Measurements from ENCODE around the gene DNAH14.
"Not testable (repeated sequence)": the region's sequence is repeated elsewhere in the genome, so short reads cannot be mapped to it uniquely, and the experiment has no call there.

DNAH14 gene

GRCh38 chr1:224929335-224930237 lies at the start of gene DNAH14:
DNAH14 (plus strand) TSS chr1:224929675; CDS start chr1:224952703, 23,028 bp downstream.
- no peak for DNase-seq (ENCODE audit: low read depth in 2 of 2)

- no peak for DNase-seq (ENCODE audit: low read depth in 2 of 2)
Observed at GRCh38 chr1:224880593-224881307, 48.7 kb upstream of the DNAH14 start.

- not testable (repeated sequence) for DNase-seq (ENCODE audit: low read depth in 2 of 2)
Observed at GRCh38 chr1:224881308-224881692, 48.2 kb upstream of the DNAH14 start.

DNA sequence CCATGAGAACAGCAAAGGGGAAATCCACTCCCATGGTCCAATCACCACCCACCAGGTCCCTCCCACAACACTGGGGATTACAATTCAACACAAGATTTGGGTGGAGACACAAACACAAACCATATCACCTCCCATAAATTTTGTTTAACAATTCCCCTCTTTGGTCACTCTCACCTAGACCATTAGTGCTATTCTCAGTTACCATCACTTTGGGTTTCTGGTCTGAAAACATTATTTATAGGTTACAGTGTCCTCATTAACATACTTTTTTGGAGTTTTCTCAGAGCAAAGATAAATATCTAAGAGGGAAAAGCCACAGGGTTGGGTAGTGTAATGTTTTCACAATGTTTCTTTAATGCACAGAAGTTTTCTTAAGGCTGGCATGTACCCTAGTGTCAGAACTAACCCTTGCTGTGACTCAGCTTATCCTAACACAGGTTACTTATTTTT lies 47.7 kb upstream of the DNAH14 start:
- no peak for DNase-seq (ENCODE audit: low read depth in 2 of 2)

- no peak for DNase-seq (ENCODE audit: low read depth in 2 of 2)
Observed at GRCh38 chr1:224882264-224882663, 47.2 kb upstream of the DNAH14 start.

DNA sequence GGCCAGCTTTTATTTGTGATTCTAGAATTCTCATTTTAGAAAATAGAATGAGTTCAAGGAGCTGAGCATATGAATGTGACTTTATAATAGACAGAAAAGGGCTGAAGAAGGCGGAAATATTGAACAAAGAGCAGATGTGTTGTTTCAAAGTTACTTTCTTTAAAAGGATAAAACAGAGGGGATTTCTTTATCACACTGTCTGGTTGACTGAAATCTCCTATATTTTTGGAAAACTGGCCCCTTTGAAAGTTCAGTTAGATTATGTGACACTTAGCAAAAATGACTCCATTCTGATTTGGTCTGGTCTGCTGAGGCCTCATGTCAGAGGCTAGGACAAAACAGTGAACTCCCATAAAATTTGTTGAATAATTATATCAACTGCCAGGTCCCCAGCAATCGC lies 46.4 kb upstream of the DNAH14 start:
- no peak for DNase-seq (ENCODE audit: low read depth in 2 of 2)

- no peak for DNase-seq (ENCODE audit: low read depth in 2 of 2)
Observed at GRCh38 chr1:224884361-224884801, 45.1 kb upstream of the DNAH14 start.

- not testable (repeated sequence) for DNase-seq (ENCODE audit: low read depth in 2 of 2)
Observed at GRCh38 chr1:224885376-224885775, 44.1 kb upstream of the DNAH14 start.

- no peak for DNase-seq (ENCODE audit: low read depth in 2 of 2)
Observed at GRCh38 chr1:224894915-224895314, 34.6 kb upstream of the DNAH14 start.

DNA sequence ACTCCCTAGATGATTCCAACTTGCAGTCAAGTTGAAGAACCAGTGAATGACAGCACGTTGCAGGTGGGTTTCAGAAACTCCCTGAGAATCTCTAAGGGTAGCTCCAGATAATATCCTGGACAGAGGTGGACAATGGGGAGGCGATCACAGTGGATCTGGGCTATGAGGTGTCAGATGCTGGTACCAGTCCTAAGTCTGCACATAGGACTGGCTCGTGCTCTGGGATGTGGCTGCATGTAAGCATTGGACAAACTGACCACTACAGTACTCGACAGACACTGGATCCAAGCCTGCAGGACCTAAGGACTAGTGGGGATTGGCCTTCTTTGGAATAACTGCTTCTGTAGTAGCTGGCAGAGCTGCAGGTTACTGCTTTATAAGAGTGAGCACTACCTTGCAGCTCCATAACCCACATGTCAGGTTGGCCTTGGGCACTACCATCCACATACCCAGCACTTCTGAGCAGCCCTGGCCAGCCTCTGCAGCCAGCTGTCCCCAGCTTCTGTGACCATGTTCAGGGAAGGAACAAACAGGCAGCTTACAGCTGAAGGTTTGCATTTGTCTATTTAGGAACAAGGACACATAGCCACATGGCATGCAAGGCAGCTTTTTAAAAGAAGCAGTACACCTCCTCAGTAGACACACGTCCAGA lies 33.2 kb upstream of the DNAH14 start:
- no peak for DNase-seq (ENCODE audit: low read depth in 2 of 2)

DNA sequence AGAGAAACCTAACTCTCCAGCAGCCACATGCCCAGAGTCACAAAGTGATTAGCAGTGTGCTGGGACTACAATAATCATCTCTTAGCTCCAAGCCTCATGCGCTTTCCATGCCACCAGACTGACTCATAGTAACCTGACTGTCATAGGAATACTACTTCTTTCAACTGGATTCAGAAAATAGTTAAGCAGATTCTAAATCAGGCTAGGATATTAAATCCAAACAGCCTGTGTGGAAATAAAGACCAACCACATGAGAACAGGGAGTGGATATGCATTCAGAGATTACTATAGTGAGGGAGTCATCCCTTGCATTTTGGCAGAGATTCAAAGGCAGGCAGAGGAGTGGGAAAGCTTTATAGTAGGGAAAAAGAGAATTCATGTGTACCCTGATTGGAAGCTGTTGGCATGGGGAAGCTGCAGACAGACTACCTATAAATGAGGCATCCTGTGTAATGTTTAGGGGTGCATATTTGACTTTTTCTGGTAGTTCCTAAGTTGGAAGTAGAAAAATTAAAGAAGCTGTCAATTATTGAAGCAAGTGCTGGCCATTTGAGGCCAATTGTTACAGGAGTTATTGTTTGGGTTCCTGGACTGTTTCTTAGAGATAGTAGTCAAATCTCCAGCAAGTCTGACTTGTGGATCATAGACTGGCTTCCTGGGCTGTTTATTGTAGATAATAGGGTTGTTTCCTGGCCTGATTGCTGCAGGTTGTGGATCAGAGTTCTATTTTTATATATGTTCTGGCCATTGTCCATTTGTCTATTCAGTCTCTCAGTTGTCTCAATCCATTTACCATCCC lies 31.7 kb upstream of the DNAH14 start:
- DNase-seq (ENCODE audit: low read depth in 2 of 2): no peak

- DNase-seq (ENCODE audit: low read depth in 2 of 2): no peak
Observed at GRCh38 chr1:224898937-224899336, 30.5 kb upstream of the DNAH14 start.

DNA sequence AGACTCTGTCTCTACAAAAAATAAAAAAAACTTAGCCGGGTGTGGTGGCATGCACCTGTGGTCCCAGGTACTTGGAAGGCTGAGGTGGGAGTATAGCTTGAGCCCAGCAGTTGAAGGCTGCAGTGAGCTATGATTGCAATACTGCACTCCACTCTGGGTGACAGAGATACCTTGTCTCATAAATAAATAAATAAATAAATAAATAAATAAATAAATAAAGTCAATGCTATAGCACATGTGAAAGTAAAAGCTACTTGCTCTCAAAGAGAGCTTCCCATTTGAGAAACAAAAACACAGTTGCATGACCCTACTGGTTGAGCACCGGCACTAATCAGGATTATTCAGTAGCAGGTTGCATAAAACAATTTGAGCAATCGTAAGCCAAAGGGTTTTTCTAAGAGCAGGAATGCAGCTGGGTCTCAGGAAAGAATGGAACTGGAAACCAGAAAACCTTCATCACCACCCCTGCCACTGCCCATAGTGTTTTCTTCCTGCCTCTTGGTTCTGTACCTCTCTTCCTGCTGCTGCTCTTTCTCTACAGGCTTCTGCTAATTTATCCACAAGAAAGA lies 29.3 kb upstream of the DNAH14 start:
- no peak for DNase-seq (ENCODE audit: low read depth in 2 of 2)

DNA sequence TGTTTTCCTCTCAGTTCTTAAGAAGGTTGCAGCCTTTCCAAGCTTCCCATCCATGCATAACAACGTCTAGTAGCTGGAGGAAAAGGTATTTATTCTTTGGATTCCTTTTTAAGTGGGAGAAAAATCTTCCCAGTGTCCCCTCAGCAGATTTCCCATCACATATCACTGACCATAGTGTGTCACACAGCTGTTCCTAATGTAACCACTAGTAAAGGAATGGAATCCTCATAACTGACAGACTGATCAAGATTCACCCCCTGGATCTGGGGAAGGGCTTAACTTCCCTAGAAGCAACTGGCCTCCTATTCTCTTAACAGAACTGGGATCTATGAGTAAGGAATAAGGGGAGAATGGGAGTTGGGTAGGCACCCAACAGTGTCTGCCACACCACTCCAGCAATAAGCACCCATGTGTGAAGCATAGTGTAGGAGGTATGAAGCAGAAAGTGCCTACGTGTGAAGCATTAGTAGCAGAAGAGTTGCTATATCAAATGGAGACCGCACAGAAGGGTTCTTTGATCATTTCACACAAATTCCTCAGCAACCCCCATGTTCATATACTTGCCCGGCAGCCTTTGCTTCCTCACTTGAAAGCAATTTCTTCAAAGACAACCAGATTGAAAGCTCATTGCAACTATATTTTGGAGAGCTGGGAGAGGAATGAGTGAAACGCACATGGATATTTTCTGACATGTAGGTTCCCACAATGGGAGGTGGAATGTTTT lies 28.2 kb upstream of the DNAH14 start:
- DNase-seq (ENCODE audit: low read depth in 2 of 2): no peak

DNA sequence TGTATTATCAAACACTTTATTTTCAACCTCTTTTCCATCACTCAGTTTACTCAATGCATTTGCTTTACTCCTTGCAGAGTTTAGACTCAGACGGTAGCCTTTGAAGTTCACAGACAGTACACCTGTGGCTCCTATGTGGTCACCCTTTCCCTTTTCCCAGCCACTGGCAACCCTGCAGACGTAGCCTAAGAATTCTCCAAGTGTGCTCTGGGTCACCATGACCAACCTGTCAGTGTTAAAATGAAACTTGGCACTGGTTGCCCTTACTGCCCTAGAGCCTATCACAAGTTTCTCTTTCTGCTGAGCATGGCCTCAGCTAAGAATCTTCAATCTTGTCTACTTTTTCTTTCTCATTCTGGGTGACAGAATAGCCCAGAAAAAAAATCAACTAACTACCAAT lies 25.5 kb upstream of the DNAH14 start:
- no peak for DNase-seq (ENCODE audit: low read depth in 2 of 2)

GRCh38 chr1:224906340-224906739 lies 23.1 kb upstream of the DNAH14 start:
- DNase-seq (ENCODE audit: low read depth in 2 of 2): no peak

GRCh38 chr1:224911217-224911616 lies 18.3 kb upstream of the DNAH14 start:
- DNase-seq (ENCODE audit: low read depth in 2 of 2): no peak

DNA sequence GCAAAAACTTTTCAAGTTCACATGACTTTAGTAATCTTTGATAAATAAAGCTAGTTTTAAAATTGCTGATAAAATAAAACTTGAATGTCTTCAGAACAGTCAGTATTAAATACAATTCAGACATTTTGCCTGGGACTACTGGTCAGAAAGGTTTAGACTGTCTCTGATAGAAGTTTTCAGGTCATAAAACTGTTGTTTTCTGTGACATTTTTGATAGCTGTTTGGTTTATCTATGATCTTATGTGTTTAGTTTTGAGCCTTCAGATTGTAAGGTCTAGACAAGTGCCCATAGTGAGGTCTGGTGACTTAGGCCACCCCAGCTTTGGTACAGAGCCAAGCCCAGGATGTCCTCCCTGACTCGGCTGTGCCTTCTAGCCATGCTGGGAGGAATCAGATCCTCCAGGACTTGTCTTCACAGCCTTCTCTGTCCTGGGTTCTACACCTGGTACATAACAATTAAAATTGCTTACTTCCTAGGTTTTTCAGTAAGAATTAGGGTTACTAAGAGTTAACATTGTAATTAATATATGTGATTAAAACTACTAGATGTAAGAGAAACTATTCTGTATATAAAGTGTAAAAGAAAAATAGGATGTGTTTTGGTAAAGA lies 15.1 kb upstream of the DNAH14 start:
- DNase-seq (ENCODE audit: low read depth in 2 of 2): no peak

DNA sequence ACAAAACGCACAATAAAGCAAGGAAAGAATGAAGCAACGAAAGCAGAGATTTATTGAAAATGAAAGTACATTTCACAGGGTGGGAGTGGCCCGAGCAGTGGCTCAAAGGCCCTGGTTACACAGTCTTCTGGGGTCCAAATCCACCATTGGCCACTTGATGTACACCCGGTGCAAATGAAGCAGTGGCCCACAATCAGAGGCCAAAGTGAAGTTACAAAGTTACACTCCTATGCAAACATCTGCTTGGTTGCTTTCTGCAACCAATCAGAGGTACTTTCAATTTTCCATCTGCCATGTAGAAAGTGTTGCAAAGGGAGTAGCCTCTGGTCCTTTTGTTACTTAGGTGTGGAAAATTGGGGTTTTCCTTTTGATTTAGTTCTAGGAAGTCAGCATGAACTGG lies 10.0 kb upstream of the DNAH14 start:
- DNase-seq (ENCODE audit: low read depth in 2 of 2): no peak

DNA sequence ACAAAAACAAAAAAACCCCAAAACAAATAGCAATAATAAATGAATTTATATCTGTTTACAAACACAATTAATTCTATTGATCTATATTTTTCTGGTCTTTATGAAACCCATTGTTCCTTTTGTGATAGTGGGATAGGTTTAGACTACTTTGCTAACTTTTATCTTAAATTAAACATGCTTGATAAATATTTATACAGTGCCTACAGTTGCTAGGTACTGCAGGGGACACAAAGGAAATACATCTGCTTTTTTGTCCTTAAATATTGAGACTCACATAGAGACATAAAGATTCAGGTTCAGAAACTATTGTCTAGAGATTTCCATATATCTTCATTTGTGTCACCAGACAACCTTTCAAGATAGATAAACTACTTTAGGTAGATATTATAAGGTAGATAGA lies 8.5 kb upstream of the DNAH14 start:
- DNase-seq (ENCODE audit: low read depth in 2 of 2): no peak
